Osteocyte (in vitro differentiated cells): ENCODE data around the gene CAMK2B. TPM values are rescaled to one million over a fixed set of nuclear protein-coding genes. Genes with fewer than 3 reads are reported as not detected.
A peak's percentile ranks its signal among the peaks of the same experiment; 100 is the strongest.
"Not testable (repeated sequence)": the region's sequence is repeated elsewhere in the genome, so short reads cannot be mapped to it uniquely, and the experiment has no call there.

ENCODE experiments used
- DNase-seq: peaks from one replicate; pipeline ENCODE4 v3.0.0; 2021; ENCODE audit warnings: mixed read lengths; ENCODE audit not compliant: unreplicated experiment; ENCODE audit errors: extremely low spot score
- H3K27ac Mint-ChIP-seq: one replicate; pipeline ENCODE4 v1.8.0; 2021; ENCODE audit warnings: mild to moderate bottlenecking, mixed read lengths; ENCODE audit not compliant: unreplicated experiment
- H3K27me3 Mint-ChIP-seq: one replicate; pipeline ENCODE4 v1.8.0; 2021; ENCODE audit warnings: mixed read lengths; ENCODE audit not compliant: unreplicated experiment
- H3K36me3 Mint-ChIP-seq: one replicate; pipeline ENCODE4 v1.8.0; 2021; ENCODE audit warnings: mixed read lengths; ENCODE audit not compliant: unreplicated experiment
- H3K4me1 Mint-ChIP-seq: one replicate; pipeline ENCODE4 v1.8.0; 2021; ENCODE audit warnings: mixed read lengths; ENCODE audit not compliant: unreplicated experiment
- H3K4me3 Mint-ChIP-seq: one replicate; pipeline ENCODE4 v1.8.0; 2021; ENCODE audit warnings: mild to moderate bottlenecking, moderate library complexity, mixed read lengths; ENCODE audit not compliant: unreplicated experiment
- H3K9me3 Mint-ChIP-seq: one replicate; pipeline ENCODE4 v1.8.0; 2021; ENCODE audit warnings: mixed read lengths; ENCODE audit not compliant: unreplicated experiment
- total RNA-seq: library from RNA; stranded (reverse); gene quantifications from 2 replicates; pipeline ENCODE4 v1.2.1, GENCODE V29; 2021
- TF ChIP-seq, protein P1 (sequence below): fragments of 200-600 bp; sonication (generic); IDR thresholded peaks from 2 replicates; pipeline ENCODE4 v1.5.0; 2021; ENCODE audit warnings: antibody characterized with exemption, mild to moderate bottlenecking, moderate library complexity

CAMK2B gene
- total RNA-seq, 1 donor from 2014 or later = not detected

GRCh38 chr7:44175730-44176129 lies 149.7 kb downstream of the CAMK2B start:
- DNase-seq = peak; percentile 56
- Mint-ChIP-seq H3K27me3 (peaks cover 39% of the 10 kb centered on the region), H3K4me3 (no peak overlapping the region), H3K9me3 (peaks cover 10% of the 10 kb centered on the region), H3K27ac (no peak overlapping the region), H3K4me1 (peaks cover 4% of the 10 kb centered on the region), H3K36me3 (no peaks in the 10 kb centered on the region)
- TF ChIP-seq, protein P1, sequence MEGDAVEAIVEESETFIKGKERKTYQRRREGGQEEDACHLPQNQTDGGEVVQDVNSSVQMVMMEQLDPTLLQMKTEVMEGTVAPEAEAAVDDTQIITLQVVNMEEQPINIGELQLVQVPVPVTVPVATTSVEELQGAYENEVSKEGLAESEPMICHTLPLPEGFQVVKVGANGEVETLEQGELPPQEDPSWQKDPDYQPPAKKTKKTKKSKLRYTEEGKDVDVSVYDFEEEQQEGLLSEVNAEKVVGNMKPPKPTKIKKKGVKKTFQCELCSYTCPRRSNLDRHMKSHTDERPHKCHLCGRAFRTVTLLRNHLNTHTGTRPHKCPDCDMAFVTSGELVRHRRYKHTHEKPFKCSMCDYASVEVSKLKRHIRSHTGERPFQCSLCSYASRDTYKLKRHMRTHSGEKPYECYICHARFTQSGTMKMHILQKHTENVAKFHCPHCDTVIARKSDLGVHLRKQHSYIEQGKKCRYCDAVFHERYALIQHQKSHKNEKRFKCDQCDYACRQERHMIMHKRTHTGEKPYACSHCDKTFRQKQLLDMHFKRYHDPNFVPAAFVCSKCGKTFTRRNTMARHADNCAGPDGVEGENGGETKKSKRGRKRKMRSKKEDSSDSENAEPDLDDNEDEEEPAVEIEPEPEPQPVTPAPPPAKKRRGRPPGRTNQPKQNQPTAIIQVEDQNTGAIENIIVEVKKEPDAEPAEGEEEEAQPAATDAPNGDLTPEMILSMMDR = no peak

- H3K36me3 Mint-ChIP-seq, H3K4me3 Mint-ChIP-seq, H3K27ac Mint-ChIP-seq, H3K4me1 Mint-ChIP-seq, DNase-seq: not testable (repeated sequence)
- H3K9me3 Mint-ChIP-seq = peaks cover 13% of the 10 kb centered on the region
- peaks cover 49% of the 10 kb centered on the region for H3K27me3 Mint-ChIP-seq
Observed at GRCh38 chr7:44174694-44174948, 150.8 kb downstream of the CAMK2B start.

- peak; percentile 19 for DNase-seq
- TF ChIP-seq, protein P1 = no peak
- Mint-ChIP-seq H3K4me1 (peaks cover 4% of the 10 kb centered on the region), H3K36me3 (no peaks in the 10 kb centered on the region), H3K4me3 (no peak overlapping the region), H3K27ac (no peak overlapping the region), H3K9me3 (peaks cover 13% of the 10 kb centered on the region), H3K27me3 (peaks cover 49% of the 10 kb centered on the region)
Observed at GRCh38 chr7:44173911-44174693, 151.3 kb downstream of the CAMK2B start.

DNA sequence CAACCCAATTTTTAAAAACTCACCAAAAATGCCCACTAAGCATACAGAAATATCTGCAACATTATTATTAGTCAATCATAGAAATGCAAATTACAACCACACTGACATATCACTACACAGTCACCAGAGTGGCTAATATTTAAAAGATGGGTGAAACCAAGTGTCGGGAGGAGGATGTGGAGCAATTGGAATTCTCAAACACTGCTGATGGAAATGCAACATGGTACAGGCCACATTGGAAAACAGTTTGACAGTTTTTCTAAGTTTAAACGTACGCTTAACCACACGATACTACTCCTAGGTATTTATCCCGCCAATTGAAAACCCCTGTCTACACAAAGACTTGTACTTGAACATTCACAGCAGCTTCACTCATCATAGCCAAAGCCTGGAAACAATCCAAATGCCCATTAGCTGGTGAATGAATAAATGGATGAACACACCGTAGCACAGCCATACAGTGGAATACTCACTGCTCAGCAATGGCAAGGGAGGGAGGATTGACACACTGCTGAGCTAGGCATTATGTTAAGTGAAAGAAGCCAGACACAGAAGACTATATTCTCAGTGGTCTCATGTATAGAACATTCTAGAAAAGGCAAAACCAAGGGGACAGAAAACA lies 152.5 kb downstream of the CAMK2B start:
- no peak for DNase-seq
- Mint-ChIP-seq H3K27me3 (peaks cover 58% of the 10 kb centered on the region), H3K4me3 (no peak overlapping the region), H3K4me1 (peaks cover 3% of the 10 kb centered on the region), H3K27ac (no peak overlapping the region), H3K36me3 (no peaks in the 10 kb centered on the region), H3K9me3 (peaks cover 13% of the 10 kb centered on the region)
- TF ChIP-seq, protein P1 = no peak

GRCh38 chr7:44172352-44172751 lies 153.0 kb downstream of the CAMK2B start:
- H3K27me3 Mint-ChIP-seq = peaks cover 64% of the 10 kb centered on the region

DNA sequence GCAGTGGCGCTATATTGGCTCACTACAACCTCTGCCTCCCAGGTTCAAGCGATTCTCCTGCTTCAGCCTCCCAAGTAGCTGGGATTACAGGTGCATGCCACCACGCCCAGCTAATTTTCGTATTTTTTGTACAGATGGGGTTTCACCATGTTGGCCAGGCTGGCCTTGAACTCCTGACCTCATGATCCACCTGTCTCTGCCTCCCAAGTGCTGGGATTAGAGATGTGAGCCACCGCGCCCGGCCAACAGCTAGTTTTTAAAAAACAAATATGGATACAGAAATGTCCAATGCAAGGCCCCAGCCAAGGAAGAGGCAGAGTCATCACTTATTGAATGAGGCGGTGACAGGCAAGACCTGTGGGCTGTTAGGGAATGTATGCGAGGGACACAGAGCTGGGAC lies 153.5 kb downstream of the CAMK2B start:
- H3K4me3 Mint-ChIP-seq, H3K27ac Mint-ChIP-seq, H3K36me3 Mint-ChIP-seq: not testable (repeated sequence)

More at GRCh38 chr7:44172352-44172751, 153.0 kb downstream of the CAMK2B start:
- no peak overlapping the region for H3K4me3 Mint-ChIP-seq
- no peak overlapping the region for H3K27ac Mint-ChIP-seq
- no peaks in the 10 kb centered on the region for H3K36me3 Mint-ChIP-seq
- no peaks in the 10 kb centered on the region for H3K4me1 Mint-ChIP-seq
- TF ChIP-seq, protein P1 = no peak
- H3K9me3 Mint-ChIP-seq = peaks cover 13% of the 10 kb centered on the region
- DNase-seq = no peak

More for the DNA sequence above, 153.5 kb downstream of the CAMK2B start:
- not testable (repeated sequence) for DNase-seq, H3K4me1 Mint-ChIP-seq
- Mint-ChIP-seq H3K9me3 (peaks cover 13% of the 10 kb centered on the region), H3K27me3 (peaks cover 68% of the 10 kb centered on the region)
